Body of pancreas (tissue), 4 donors: Measurements from ENCODE around the gene ETS1. TPM values are rescaled to one million over a fixed set of nuclear protein-coding genes. Genes with fewer than 3 reads are reported as not detected.

Experiments
- ATAC-seq: fragments of 150-250 bp; one replicate; pipeline ENCODE4 v1.9.1; 2016
- DNase-seq, 4 donors: peaks; one replicate each; pipeline ENCODE4 v3.0.0-alpha.2; 2019
- H3K27ac ChIP-seq, 4 donors: fragments of 200-600 bp; sonication (generic); 1 replicate in 3 of 4; 2 replicates in 1 of 4; pipeline versions ENCODE4 v1.5.1 to v1.6.1; 2016 to 2019; ENCODE audit warnings: mild to moderate bottlenecking in 1 of 4, mixed read lengths in 1 of 4, moderate library complexity in 1 of 4
- H3K27me3 ChIP-seq, 2 donors: fragments of 200-600 bp; sonication (generic); one replicate each; pipeline ENCODE4 v1.6.0; 2016; ENCODE audit warnings: mild to moderate bottlenecking in 1 of 2
- H3K36me3 ChIP-seq, 2 donors: fragments of 200-600 bp; sonication (generic); replicated peaks in 1 of 2; 2 replicates each; pipeline ENCODE4 v1.5.1; 2016; ENCODE audit warnings: low read depth in 2 of 2; ENCODE audit not compliant: insufficient read depth in 1 of 2
- H3K4me1 ChIP-seq: fragments of 200-600 bp; sonication (generic); one replicate; pipeline ENCODE4 v1.6.0; 2016
- H3K4me3 ChIP-seq, 2 donors: fragments of 200-600 bp; sonication (generic); 1 replicate in 1 of 2; 2 replicates in 1 of 2; pipeline ENCODE4 v1.5.1; 2016 to 2019
- H3K9me3 ChIP-seq, 3 donors: fragments of 200-600 bp; sonication (generic); 1 replicate in 2 of 3; 2 replicates in 1 of 3; pipeline ENCODE4 v1.5.1; 2016
- CTCF ChIP-seq, 7 experiments: fragments of 450-650 bp in 4 of 7; fragments of 200-600 bp in 3 of 7; sonication (generic) in 3 of 7; IDR thresholded peaks; one replicate each; pipeline ENCODE4 v1.5.1; 2016 to 2019; ENCODE audit warnings: antibody characterized with exemption in 7 of 7
- POLR2A ChIP-seq, 3 donors: fragments of 450-650 bp; IDR thresholded peaks; one replicate each; pipeline ENCODE4 v1.6.1; 2016; ENCODE audit warnings: antibody characterized with exemption in 3 of 3, mild to moderate bottlenecking in 2 of 3
- WGBS, 2 donors: methylation state at CpG; one replicate each; pipeline ENCODE4 v1.1.5; 2017; 5-methylcytosine and 5-hydroxymethylcytosine counted together
- intact Hi-C: fragments of 100-400 bp; cut with DNase I; formaldehyde crosslinking; loops from one replicate; pipeline ENCODE4 v1.15.1; 2023
- total RNA-seq, 2 donors: library from RNA; depleted of rRNA; stranded (reverse); fragments of >200 nt; gene quantifications; one replicate each; pipeline ENCODE4 v1.1.0, GENCODE V29; 2016

ETS1 gene
- total RNA-seq, 2 donors from 2014 or later: 20.0 to 22.7 TPM

- H3K4me1 ChIP-seq: peaks cover 26% of the 10 kb centered on the region
- no peak overlapping the region for H3K4me3 ChIP-seq
- H3K27me3 ChIP-seq: no peaks in the 10 kb centered on the region
- peak overlapping the region in 1 of 4 donors; percentile 30 for H3K27ac ChIP-seq
- intact Hi-C loops: no loop called here
- no peak for DNase-seq
- TF ChIP-seq CTCF (IDR thresholded peaks at IDR 0.05) (no peak), POLR2A (IDR thresholded peaks at IDR 0.05) (no peak)
- WGBS, 2 donors: 24 to 25% methylated on average over 1 of the region's 1 CpG
- ATAC-seq: no peak
- no peaks in the 10 kb centered on the region for H3K9me3 ChIP-seq
- H3K36me3 ChIP-seq: no peaks in the 10 kb centered on the region
Measured at GRCh38 chr11:128525411-128526243, 61.7 kb downstream of the ETS1 start.

- no peak for ATAC-seq
- TF ChIP-seq CTCF (IDR thresholded peaks at IDR 0.05) (no peak), POLR2A (IDR thresholded peaks at IDR 0.05) (no peak)
- peaks cover 38% of the 10 kb centered on the region for H3K4me1 ChIP-seq
- H3K4me3 ChIP-seq: no peak overlapping the region
- 69 to 76% methylated on average over 4 of the region's 4 CpGs for WGBS, 2 donors
- intact Hi-C loops: no loop called here
- H3K27ac ChIP-seq: peak overlapping the region in 3 of 4 donors; percentile 87 to 94 (median 93)
- no peak for DNase-seq
- no peaks in the 10 kb centered on the region for H3K9me3 ChIP-seq
- no peaks in the 10 kb centered on the region for H3K27me3 ChIP-seq
- H3K36me3 ChIP-seq: no peaks in the 10 kb centered on the region
Measured at GRCh38 chr11:128524172-128524571, 63.2 kb downstream of the ETS1 start.

GRCh38 chr11:128523641-128524040 is 63.7 kb downstream of the ETS1 start:
- H3K4me1 ChIP-seq: peaks cover 44% of the 10 kb centered on the region
- intact Hi-C loops: no loop called here
- peak overlapping the region; percentile 34 to 94 (median 90) for H3K27ac ChIP-seq
- no peak for TF ChIP-seq CTCF (IDR thresholded peaks at IDR 0.05)
- no peak for TF ChIP-seq POLR2A (IDR thresholded peaks at IDR 0.05)
- WGBS, 2 donors: 18 to 33% methylated on average over 2 of the region's 2 CpGs
- H3K4me3 ChIP-seq: no peak overlapping the region
- no peak for ATAC-seq
- no peaks in the 10 kb centered on the region for H3K27me3 ChIP-seq
- no peaks in the 10 kb centered on the region for H3K36me3 ChIP-seq
- no peak for DNase-seq
- H3K9me3 ChIP-seq: no peaks in the 10 kb centered on the region

GRCh38 chr11:128522943-128523518 is 64.3 kb downstream of the ETS1 start:
- peak overlapping the region; percentile 87 to 94 (median 93) for H3K27ac ChIP-seq
- no peaks in the 10 kb centered on the region for H3K9me3 ChIP-seq
- H3K36me3 ChIP-seq: no peaks in the 10 kb centered on the region
- DNase-seq (no peak), ATAC-seq (no peak)
- peaks cover 50% of the 10 kb centered on the region for H3K4me1 ChIP-seq
- TF ChIP-seq POLR2A (IDR thresholded peaks at IDR 0.05) (no peak), CTCF (IDR thresholded peaks at IDR 0.05) (no peak)
- intact Hi-C loops: no loop called here
- no peaks in the 10 kb centered on the region for H3K27me3 ChIP-seq
- 30 to 31% methylated on average over 6 of the region's 6 CpGs for WGBS, 2 donors
- H3K4me3 ChIP-seq: peak overlapping the region in 1 of 2 donors; percentile 7
